Lung (tissue), 12 donors: ENCODE data around the gene ADH5. TPM values are rescaled to one million over a fixed set of nuclear protein-coding genes. Genes with fewer than 3 reads are reported as not detected.
A peak's percentile ranks its signal among the peaks of the same experiment; 100 is the strongest.
"Not testable (repeated sequence)": the region's sequence is repeated elsewhere in the genome, so short reads cannot be mapped to it uniquely, and the experiment has no call there.

ENCODE experiments used
- ATAC-seq: fragments of 200-7000 bp; cut with Tn5 transposase; one replicate; pipeline ENCODE4 v1.9.1; 2020; ENCODE audit warnings: moderate number of reproducible peaks; ENCODE audit not compliant: insufficient read depth, low FRiP score
- DNase-seq, 3 donors: peaks; one replicate each; pipeline ENCODE4 v3.0.0-alpha.2; 2013 to 2017
- H3K27ac ChIP-seq, 2 donors: one replicate each; pipeline ENCODE4 v1.5.1; 2013; ENCODE audit warnings: mild to moderate bottlenecking in 2 of 2, moderate library complexity in 2 of 2, control low read depth in 1 of 2, inconsistent platforms in 1 of 2, low read depth in 1 of 2, low read length in 1 of 2
- H3K27me3 ChIP-seq, 3 donors: one replicate each; pipeline ENCODE4 v1.5.1; 2013; ENCODE audit warnings: low read length in 2 of 3; ENCODE audit not compliant: control insufficient read depth in 3 of 3, insufficient read depth in 3 of 3
- H3K36me3 ChIP-seq, 4 donors: one replicate each; pipeline ENCODE4 v1.5.1; 2013; ENCODE audit warnings: low read length in 4 of 4, mild to moderate bottlenecking in 1 of 4, moderate library complexity in 1 of 4; ENCODE audit not compliant: control insufficient read depth in 4 of 4, insufficient read depth in 4 of 4
- H3K4me1 ChIP-seq, 5 donors: one replicate each; pipeline ENCODE4 v1.5.1; 2013; ENCODE audit warnings: low read length in 5 of 5, mild to moderate bottlenecking in 2 of 5, moderate library complexity in 1 of 5; ENCODE audit not compliant: control insufficient read depth in 5 of 5, insufficient read depth in 5 of 5
- H3K4me3 ChIP-seq: one replicate; pipeline ENCODE4 v1.5.1; 2013; ENCODE audit warnings: mild to moderate bottlenecking, control low read depth, moderate library complexity
- H3K9ac ChIP-seq, 2 donors: one replicate each; pipeline ENCODE4 v1.5.1; 2013; ENCODE audit warnings: low read length in 2 of 2, control low read depth in 1 of 2; ENCODE audit not compliant: insufficient read depth in 1 of 2
- H3K9me3 ChIP-seq, 4 donors: one replicate each; pipeline ENCODE4 v1.5.1; 2013; ENCODE audit warnings: low read length in 3 of 4, mild to moderate bottlenecking in 1 of 4, moderate library complexity in 1 of 4; ENCODE audit not compliant: control insufficient read depth in 4 of 4, insufficient read depth in 3 of 4
- CTCF ChIP-seq: IDR thresholded peaks from 2 replicates; pipeline ENCODE4 v1.5.1; 2012; ENCODE audit warnings: mild to moderate bottlenecking; ENCODE audit errors: control extremely low read depth, extremely low read depth
- WGBS, 2 donors: extraction: QIAGEN DNeasy Blood & Tissue Kit; methylation state at CpG; one replicate each; pipeline ENCODE4 v1.1.7; 2013; 5-methylcytosine and 5-hydroxymethylcytosine counted together
- polyA plus RNA-seq, 2 donors: library from polyadenylated mRNA; stranded (reverse); fragments of 200-250 nt; gene quantifications; one replicate each; pipeline ENCODE4 v1.2.1, GENCODE V29; 2013
- total RNA-seq, 2 donors: library from RNA; depleted of rRNA in 1 of 2; stranded (reverse); fragments of >200 nt in 1 of 2; gene quantifications; one replicate each; pipeline ENCODE4 v1.2.1, GENCODE V29; 2014 to 2021
- donor health status: control.
- donor health status: control.
- donor health status: Bipolar disorder and iron deficiency.
- donor health status: healthy.
- donor health status: DM: yes; HTN: yes; CAD: no.

ADH5 gene
- total and polyA plus RNA-seq, 4 donors: 83.7 to 143 (median 127) TPM

GRCh38 chr4:99071159-99071558 lies 17.4 kb downstream of the ADH5 start:
- Histone ChIP-seq H3K36me3 (peaks cover 12 to 42% (median 29%) of the 10 kb centered on the region in 4 donors), H3K9ac (no peak overlapping the region), H3K27me3 (no peaks in the 10 kb centered on the region), H3K27ac (no peak overlapping the region), H3K4me3 (no peak overlapping the region), H3K4me1 (no peaks in the 10 kb centered on the region), H3K9me3 (no peaks in the 10 kb centered on the region)
- no peak for ATAC-seq
- 90 to 96% methylated on average over 5 of the region's 5 CpGs for WGBS, 2 donors
- no peak for TF ChIP-seq CTCF
- no peak for DNase-seq

- no peak for TF ChIP-seq CTCF
- DNase-seq: no peak
- Histone ChIP-seq H3K27ac (no peak overlapping the region), H3K4me3 (no peak overlapping the region), H3K9ac (no peak overlapping the region), H3K27me3 (no peaks in the 10 kb centered on the region), H3K36me3 (peaks cover 2 to 19% (median 13%) of the 10 kb centered on the region in 4 donors), H3K9me3 (no peaks in the 10 kb centered on the region), H3K4me1 (peaks cover 0 to 2% (median 0%) of the 10 kb centered on the region in 5 donors)
- no peak for ATAC-seq
- WGBS, 2 donors: 91 to 95% methylated on average over 1 of the region's 1 CpG
Observed at GRCh38 chr4:99067617-99068016, 21.0 kb downstream of the ADH5 start.

- ATAC-seq, H3K4me1 ChIP-seq, H3K9ac ChIP-seq, H3K27ac ChIP-seq, H3K4me3 ChIP-seq, DNase-seq, H3K27me3 ChIP-seq, H3K9me3 ChIP-seq: not testable (repeated sequence)
- peaks cover 6 to 15% (median 11%) of the 10 kb centered on the region in 4 donors for H3K36me3 ChIP-seq
- WGBS, 2 donors: 82 to 100% methylated on average over 1 to 2 of the region's 2 CpGs
Observed at GRCh38 chr4:99065521-99065920, 23.1 kb downstream of the ADH5 start.

- no peaks in the 10 kb centered on the region for H3K27me3 ChIP-seq
- no peaks in the 10 kb centered on the region for H3K9me3 ChIP-seq
- peak overlapping the region in 1 of 2 donors; percentile 57 for H3K27ac ChIP-seq
- DNase-seq: no peak
- H3K4me1 ChIP-seq: peaks cover 0 to 5% (median 0%) of the 10 kb centered on the region in 5 donors
- no peak for ATAC-seq
- H3K9ac ChIP-seq: no peak overlapping the region
- WGBS, 2 donors: 61 to 79% methylated on average over 4 of the region's 4 CpGs
- TF ChIP-seq CTCF: no peak
- no peak overlapping the region for H3K4me3 ChIP-seq
- peaks cover 2 to 20% (median 7%) of the 10 kb centered on the region in 4 donors for H3K36me3 ChIP-seq
Observed at GRCh38 chr4:99062120-99062519, 26.5 kb downstream of the ADH5 start.
